ENCODE measurements around the gene FBXO2.
"Not testable (repeated sequence)": the region's sequence is repeated elsewhere in the genome, so short reads cannot be mapped to it uniquely, and the experiment has no call there.

FBXO2 gene

GRCh38 chr1:11629184-11630016 lies 24.8 kb downstream of the FBXO2 start:
- no peak for DNase-seq (ENCODE audit: low spot score)

- DNase-seq (ENCODE audit: low spot score) = no peak
Measured at GRCh38 chr1:11628767-11629166, 25.5 kb downstream of the FBXO2 start.

- DNase-seq (ENCODE audit: low spot score) = no peak
Measured at GRCh38 chr1:11626551-11626950, 27.7 kb downstream of the FBXO2 start.

- DNase-seq (ENCODE audit: low spot score) = no peak
Measured at GRCh38 chr1:11623702-11624101, 30.5 kb downstream of the FBXO2 start.

- no peak for DNase-seq (ENCODE audit: low spot score)
Measured at GRCh38 chr1:11622398-11622797, 31.8 kb downstream of the FBXO2 start.

GRCh38 chr1:11620924-11621323 lies 33.3 kb downstream of the FBXO2 start:
- no peak for DNase-seq (ENCODE audit: low spot score)

- DNase-seq (ENCODE audit: low spot score) = no peak
Measured at GRCh38 chr1:11620405-11620804, 33.8 kb downstream of the FBXO2 start.

GRCh38 chr1:11617741-11618140 lies 36.5 kb downstream of the FBXO2 start:
- DNase-seq (ENCODE audit: low spot score) = no peak

- DNase-seq (ENCODE audit: low spot score) = no peak
Measured at GRCh38 chr1:11617314-11617713, 36.9 kb downstream of the FBXO2 start.

GRCh38 chr1:11616766-11617165 lies 37.5 kb downstream of the FBXO2 start:
- DNase-seq (ENCODE audit: low spot score) = no peak

GRCh38 chr1:11615090-11615489 lies 39.1 kb downstream of the FBXO2 start:
- no peak for DNase-seq (ENCODE audit: low spot score)

- DNase-seq (ENCODE audit: low spot score) = no peak
Measured at GRCh38 chr1:11613347-11613746, 40.9 kb downstream of the FBXO2 start.

- DNase-seq (ENCODE audit: low spot score) = no peak
Measured at GRCh38 chr1:11611638-11612327, 42.4 kb downstream of the FBXO2 start.

GRCh38 chr1:11610629-11611180 lies 43.5 kb downstream of the FBXO2 start:
- DNase-seq (ENCODE audit: low spot score) = no peak

GRCh38 chr1:11609378-11609777 lies 44.9 kb downstream of the FBXO2 start:
- DNase-seq (ENCODE audit: low spot score) = not testable (repeated sequence)

- not testable (repeated sequence) for DNase-seq (ENCODE audit: low spot score)
Measured at GRCh38 chr1:11608596-11609130, 45.6 kb downstream of the FBXO2 start.

GRCh38 chr1:11606775-11607174 lies 47.5 kb downstream of the FBXO2 start:
- DNase-seq (ENCODE audit: low spot score) = no peak

- DNase-seq (ENCODE audit: low spot score) = no peak
Measured at GRCh38 chr1:11602981-11603380, 51.2 kb downstream of the FBXO2 start.

- DNase-seq (ENCODE audit: low spot score) = no peak
Measured at GRCh38 chr1:11602424-11602823, 51.8 kb downstream of the FBXO2 start.

- no peak for DNase-seq (ENCODE audit: low spot score)
Measured at GRCh38 chr1:11600836-11601235, 53.4 kb downstream of the FBXO2 start.

GRCh38 chr1:11599891-11600576 lies 54.2 kb downstream of the FBXO2 start:
- DNase-seq (ENCODE audit: low spot score) = no peak

- no peak for DNase-seq (ENCODE audit: low spot score)
Measured at GRCh38 chr1:11598461-11598860, 55.8 kb downstream of the FBXO2 start.
